HepG2 (cell line): ENCODE results near the gene PEX5L. TPM values are rescaled to one million over a fixed set of nuclear protein-coding genes. Genes with fewer than 3 reads are reported as not detected.

Experiments
- ATAC-seq: fragments of 200-7000 bp; cut with Tn5 transposase; 3 replicates; pipeline ENCODE4 v1.9.1; 2020; ENCODE audit warnings: mild to moderate bottlenecking, moderate library complexity
- BruUV-seq: library from RNA; stranded (reverse); fragments of 400-500 nt; replicated peaks from 2 replicates; lab custom pipeline; 2021; lab: Mats Ljungman, UMichigan
- CTCF ChIA-PET: fragments of 300-600 bp; formaldehyde crosslinking; extraction: SDS; loops from one replicate; lab custom pipeline; 2021; ENCODE audit warnings: low total read pairs, inconsistent platforms, low intra/inter-chr PET ratio; lab: Yijun Ruan, JAX
- POLR2A ChIA-PET: fragments of 350-600 bp; sonication (Branson Sonifier 250); formaldehyde crosslinking; loops from one replicate; lab custom pipeline; 2020; ENCODE audit warnings: antibody characterized with exemption, inconsistent platforms; lab: Yijun Ruan, JAX
- DNase-seq: peaks from one replicate; pipeline ENCODE4 v3.0.0-alpha.2; 2015; ENCODE audit warnings: low spot score
- FAIRE-seq: peaks from 3 replicates; lab custom pipeline; 2011; peaks lifted over from hg19 to GRCh38; lab: Jason Lieb, UNC
- H2AFZ ChIP-seq: one replicate; pipeline ENCODE4 v1.6.1; 2011; ENCODE audit warnings: low read length, inconsistent platforms
- H3K27ac ChIP-seq: fragments of 300-600 bp; 3 replicates; pipeline ENCODE4 v1.8.0; 2011; ENCODE audit warnings: mixed run types, mild to moderate bottlenecking, mixed read lengths, low read length, inconsistent platforms; ENCODE audit not compliant: insufficient read depth; ENCODE audit errors: extremely low read length
- H3K27me3 ChIP-seq, 2 experiments: fragments of 200-600 bp in 1 of 2; 2 replicates in 1 of 2; 3 replicates in 1 of 2; pipeline versions ENCODE4 v1.6.0 to v1.8.0; 2011; ENCODE audit warnings: low read length in 2 of 2, mild to moderate bottlenecking in 2 of 2, moderate library complexity in 2 of 2, inconsistent platforms in 1 of 2; ENCODE audit not compliant: insufficient read depth in 2 of 2, control insufficient read depth in 1 of 2
- H3K36me3 ChIP-seq, 2 experiments: fragments of 200-600 bp in 1 of 2; replicated peaks in 1 of 2; 2 replicates in 1 of 2; 3 replicates in 1 of 2; pipeline versions ENCODE4 v1.5.1 to v1.8.0; 2011; ENCODE audit warnings: low read length in 2 of 2, inconsistent platforms in 1 of 2; ENCODE audit not compliant: insufficient read depth in 2 of 2, control insufficient read depth in 1 of 2
- H3K4me1 ChIP-seq: 2 replicates; pipeline ENCODE4 v1.5.1; 2012; ENCODE audit warnings: low read length, inconsistent platforms; ENCODE audit not compliant: insufficient read depth
- H3K4me2 ChIP-seq: 2 replicates; pipeline ENCODE4 v1.6.0; 2011; ENCODE audit warnings: low read depth, low read length, inconsistent platforms
- H3K4me3 ChIP-seq, 3 experiments: fragments of 200-600 bp in 1 of 3; sonication (generic), shearing (Covaris generic) in 1 of 3; replicated peaks in 1 of 3; 2 replicates each; pipeline ENCODE4 v1.5.1; 2011 to 2016; ENCODE audit warnings: low read length in 3 of 3, inconsistent platforms in 2 of 3, low read depth in 2 of 3, mild to moderate bottlenecking in 2 of 3, control low read depth in 1 of 3, mixed read lengths in 1 of 3; ENCODE audit not compliant: insufficient read depth in 1 of 3
- H3K79me2 ChIP-seq: one replicate; pipeline ENCODE4 v1.6.1; 2011; ENCODE audit warnings: low read length, inconsistent platforms; ENCODE audit not compliant: insufficient read depth
- H3K9ac ChIP-seq: 2 replicates; pipeline ENCODE4 v1.6.0; 2011; ENCODE audit warnings: mild to moderate bottlenecking, low read depth, low read length, inconsistent platforms; ENCODE audit not compliant: insufficient read depth
- H3K9me3 ChIP-seq: 2 replicates; pipeline ENCODE4 v1.5.1; 2012; ENCODE audit warnings: mild to moderate bottlenecking, low read length
- H4K20me1 ChIP-seq: 2 replicates; pipeline ENCODE4 v1.6.0; 2011; ENCODE audit warnings: inconsistent platforms, mild to moderate bottlenecking, low read length, moderate library complexity; ENCODE audit not compliant: insufficient read depth
- ARID4A ChIP-seq: sonication (generic); formaldehyde crosslinking; IDR thresholded peaks from 2 replicates; pipeline ENCODE4 v1.5.0; 2020; ENCODE audit warnings: mild to moderate bottlenecking, missing genetic modification reagents, borderline replicate concordance
- GZF1 ChIP-seq: sonication (generic); formaldehyde crosslinking; IDR thresholded peaks from 2 replicates; pipeline ENCODE4 v1.5.1; 2020; ENCODE audit warnings: mild to moderate bottlenecking, missing genetic modification reagents
- HDAC6 ChIP-seq: fragments of 200-600 bp; sonication (generic); IDR thresholded peaks from 2 replicates; pipeline ENCODE4 v1.7.0; 2017; ENCODE audit warnings: mild to moderate bottlenecking, antibody characterized with exemption, low read length, low read depth
- PAF1 ChIP-seq: IDR thresholded peaks from 2 replicates; pipeline ENCODE4 v1.6.1; 2016; ENCODE audit warnings: missing genetic modification reagents, missing compliant biosample characterization
- PHB2 ChIP-seq: fragments of 450-650 bp; IDR thresholded peaks from 2 replicates; pipeline ENCODE4 v1.6.1; 2018; ENCODE audit not compliant: partially characterized antibody
- STAG1 ChIP-seq: sonication (generic); formaldehyde crosslinking; IDR thresholded peaks from 2 replicates; pipeline ENCODE4 v1.4.0; 2020; ENCODE audit warnings: missing genetic modification reagents
- TEF ChIP-seq: sonication (generic); formaldehyde crosslinking; IDR thresholded peaks from 2 replicates; pipeline ENCODE4 v1.5.0; 2020; ENCODE audit warnings: missing genetic modification reagents
- WIZ ChIP-seq: sonication (generic); formaldehyde crosslinking; IDR thresholded peaks from 2 replicates; pipeline ENCODE4 v1.5.1; 2020; ENCODE audit warnings: mild to moderate bottlenecking, missing genetic modification reagents
- YY1 ChIP-seq: IDR thresholded peaks from 2 replicates; pipeline ENCODE4 v1.6.1; 2011; ENCODE audit warnings: low read length, low read depth, moderate library complexity, mild to moderate bottlenecking; ENCODE audit not compliant: insufficient read depth, insufficient replicate concordance
- ZBTB26 ChIP-seq: IDR thresholded peaks from 2 replicates; pipeline ENCODE4 v1.6.1; 2016; ENCODE audit warnings: missing compliant biosample characterization, missing genetic modification reagents, borderline replicate concordance
- ZNF30 ChIP-seq: sonication (generic); formaldehyde crosslinking; IDR thresholded peaks from 2 replicates; pipeline ENCODE4 v1.5.0; 2020; ENCODE audit warnings: mild to moderate bottlenecking, missing genetic modification reagents
- ZNF740 ChIP-seq: sonication (generic); formaldehyde crosslinking; IDR thresholded peaks from 2 replicates; pipeline ENCODE4 v1.4.0; 2020; ENCODE audit warnings: missing genetic modification reagents
- WGBS: methylation state at CpG from one replicate; pipeline ENCODE4 v1.1.6; 2017; ENCODE audit warnings: low lambda C conversion rate; 5-methylcytosine and 5-hydroxymethylcytosine counted together
- in situ Hi-C: cut with HindIII; loops from 2 replicates; pipeline ENCODE4 v1.10.0; 2017; ENCODE audit warnings: low pct_unique_long_range_greater_than_20kb; ENCODE audit not compliant: extremely low pct_ligation_motif_present
- intact Hi-C: fragments of 100-400 bp; cut with micrococcal nuclease; formaldehyde crosslinking; loops from one replicate; pipeline ENCODE4 v1.10.0; 2022; ENCODE audit not compliant: unreplicated experiment
- polyA plus RNA-seq, 8 experiments: library from polyadenylated mRNA; depleted of rRNA in 3 of 8; stranded (reverse) in 7 of 8; unstranded in 1 of 8; fragments of >200 nt; fragmentation: Illumina TruSeq in 4 of 8; extraction: Trizol in 4 of 8; gene quantifications; 2 replicates each; pipeline versions ENCODE4 v1.2.1 to v1.2.3, GENCODE V29; 2011 to 2016; ENCODE audit warnings: low read depth in 4 of 8, missing spikeins in 1 of 8, mixed read lengths in 1 of 8; ENCODE audit not compliant: insufficient read depth in 1 of 8
- total RNA-seq, 5 experiments: library from RNA; depleted of rRNA; stranded (reverse); fragments of >200 nt; fragmentation: Illumina TruSeq; extraction: Trizol; gene quantifications; 2 replicates each; pipeline ENCODE4 v1.2.3, GENCODE V29; 2016; ENCODE audit warnings: low read depth in 1 of 5

The PEX5L gene
- total and polyA plus RNA-seq, 2 of the 13 experiments (the other 11 are each of a cell fraction or from before 2014, with no cell fraction given) = not detected

GRCh38 chr3:179828738-179829137, 208.0 kb downstream of the PEX5L start:
- no peak overlapping the region for H3K9ac ChIP-seq
- no peaks in the 10 kb centered on the region for H4K20me1 ChIP-seq
- H3K27ac ChIP-seq = no peak overlapping the region
- POLR2A ChIA-PET = no interaction called here
- BruUV-seq = no TSS peak
- no peaks in the 10 kb centered on the region for H3K36me3 ChIP-seq
- no peak overlapping the region for H2AFZ ChIP-seq
- no peak for DNase-seq
- H3K27me3 ChIP-seq = no peaks in the 10 kb centered on the region
- no peak overlapping the region for H3K4me3 ChIP-seq
- WGBS = 0% methylated on average over 2 of the region's 2 CpGs
- TF ChIP-seq ZNF30 (no peak), ZBTB26 (no peak), ZNF740 (no peak), GZF1 (CRISPR knock-in tag) (no peak), STAG1 (no peak), PAF1 (CRISPR knock-in tag) (no peak), WIZ (CRISPR knock-in tag) (no peak), YY1 (no peak), PHB2 (no peak), TEF (CRISPR knock-in tag) (no peak), ARID4A (CRISPR knock-in tag) (no peak), HDAC6 (no peak)
- TF ChIP-seq, all 625 proteins: peak for 0
- Histone ChIP-seq H3K4me2 (no peak overlapping the region), H3K9me3 (no peaks in the 10 kb centered on the region), H3K79me2 (no peaks in the 10 kb centered on the region), H3K4me1 (no peaks in the 10 kb centered on the region)
- CTCF ChIA-PET = no interaction called here
- intact Hi-C loops = no loop called here
- in situ Hi-C loops = no loop called here
- ATAC-seq (no peak), FAIRE-seq (no peak)
